Body of pancreas (tissue), 4 donors: ENCODE data around the gene PLA2G4E. TPM values are rescaled to one million over a fixed set of nuclear protein-coding genes. Genes with fewer than 3 reads are reported as not detected.

Experiments used
- ATAC-seq: fragments of 150-250 bp; one replicate; pipeline ENCODE4 v1.9.1; 2016
- DNase-seq, 4 donors: peaks; one replicate each; pipeline ENCODE4 v3.0.0-alpha.2; 2019
- H3K27ac ChIP-seq, 4 donors: fragments of 200-600 bp; sonication (generic); 1 replicate in 3 of 4; 2 replicates in 1 of 4; pipeline versions ENCODE4 v1.5.1 to v1.6.1; 2016 to 2019; ENCODE audit warnings: mild to moderate bottlenecking in 1 of 4, mixed read lengths in 1 of 4, moderate library complexity in 1 of 4
- H3K27me3 ChIP-seq, 2 donors: fragments of 200-600 bp; sonication (generic); one replicate each; pipeline ENCODE4 v1.6.0; 2016; ENCODE audit warnings: mild to moderate bottlenecking in 1 of 2
- H3K36me3 ChIP-seq, 2 donors: fragments of 200-600 bp; sonication (generic); replicated peaks in 1 of 2; 2 replicates each; pipeline ENCODE4 v1.5.1; 2016; ENCODE audit warnings: low read depth in 2 of 2; ENCODE audit not compliant: insufficient read depth in 1 of 2
- H3K4me1 ChIP-seq: fragments of 200-600 bp; sonication (generic); one replicate; pipeline ENCODE4 v1.6.0; 2016
- H3K4me3 ChIP-seq, 2 donors: fragments of 200-600 bp; sonication (generic); 1 replicate in 1 of 2; 2 replicates in 1 of 2; pipeline ENCODE4 v1.5.1; 2016 to 2019
- H3K9me3 ChIP-seq, 3 donors: fragments of 200-600 bp; sonication (generic); 1 replicate in 2 of 3; 2 replicates in 1 of 3; pipeline ENCODE4 v1.5.1; 2016
- POLR2A ChIP-seq, 3 donors: fragments of 450-650 bp; IDR thresholded peaks; one replicate each; pipeline ENCODE4 v1.6.1; 2016; ENCODE audit warnings: antibody characterized with exemption in 3 of 3, mild to moderate bottlenecking in 2 of 3
- WGBS, 2 donors: methylation state at CpG; one replicate each; pipeline ENCODE4 v1.1.5; 2017; 5-methylcytosine and 5-hydroxymethylcytosine counted together
- intact Hi-C: fragments of 100-400 bp; cut with DNase I; formaldehyde crosslinking; loops from one replicate; pipeline ENCODE4 v1.15.1; 2023
- total RNA-seq, 2 donors: library from RNA; depleted of rRNA; stranded (reverse); fragments of >200 nt; gene quantifications; one replicate each; pipeline ENCODE4 v1.1.0, GENCODE V29; 2016
- TF ChIP-seq, protein P1 (sequence below), 7 experiments: fragments of 450-650 bp in 4 of 7; fragments of 200-600 bp in 3 of 7; sonication (generic) in 3 of 7; IDR thresholded peaks; one replicate each; pipeline ENCODE4 v1.5.1; 2016 to 2019; ENCODE audit warnings: antibody characterized with exemption in 7 of 7

Gene PLA2G4E
- total RNA-seq, 2 donors from 2014 or later, result not detected

DNA sequence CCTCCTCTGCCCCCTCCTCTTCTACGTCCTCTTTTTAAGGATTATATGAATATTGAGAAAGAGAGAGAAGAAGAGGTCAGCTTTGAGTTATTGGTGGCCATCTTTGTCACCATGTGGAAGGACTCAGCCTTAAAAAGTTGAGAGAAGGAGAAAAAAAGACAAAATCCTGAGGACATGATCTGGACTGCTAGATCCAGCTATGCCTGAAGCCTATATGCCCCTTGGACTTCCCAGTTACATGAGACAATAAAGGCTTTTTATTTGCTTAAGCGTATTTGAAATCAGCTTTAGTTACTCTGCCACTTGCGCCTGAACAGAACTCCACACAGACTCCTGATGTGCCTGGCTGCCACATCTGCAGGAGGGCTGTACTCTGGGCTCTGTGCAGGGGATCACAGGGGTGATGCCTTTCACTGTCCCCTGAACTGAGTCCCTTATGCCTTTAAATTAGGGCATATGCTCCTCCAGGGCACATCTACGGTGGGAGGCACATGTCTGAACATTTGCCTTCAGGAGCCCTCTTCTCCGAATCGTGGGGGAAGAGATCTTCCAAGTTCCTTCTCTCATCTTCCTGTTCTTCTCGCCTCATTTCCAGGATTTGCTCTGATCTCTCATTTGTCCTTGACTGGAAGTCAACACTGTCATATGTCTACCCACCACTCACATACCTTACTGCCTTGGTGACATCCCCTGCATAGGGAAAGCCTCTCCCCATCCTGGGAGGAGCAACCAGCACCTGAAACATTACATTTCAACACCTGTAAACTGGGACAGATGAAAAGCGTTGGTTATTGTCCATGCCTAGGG, 14.0 kb upstream of the PLA2G4E start:
- H3K27me3 ChIP-seq, result no peaks in the 10 kb centered on the region
- TF ChIP-seq, protein P1, sequence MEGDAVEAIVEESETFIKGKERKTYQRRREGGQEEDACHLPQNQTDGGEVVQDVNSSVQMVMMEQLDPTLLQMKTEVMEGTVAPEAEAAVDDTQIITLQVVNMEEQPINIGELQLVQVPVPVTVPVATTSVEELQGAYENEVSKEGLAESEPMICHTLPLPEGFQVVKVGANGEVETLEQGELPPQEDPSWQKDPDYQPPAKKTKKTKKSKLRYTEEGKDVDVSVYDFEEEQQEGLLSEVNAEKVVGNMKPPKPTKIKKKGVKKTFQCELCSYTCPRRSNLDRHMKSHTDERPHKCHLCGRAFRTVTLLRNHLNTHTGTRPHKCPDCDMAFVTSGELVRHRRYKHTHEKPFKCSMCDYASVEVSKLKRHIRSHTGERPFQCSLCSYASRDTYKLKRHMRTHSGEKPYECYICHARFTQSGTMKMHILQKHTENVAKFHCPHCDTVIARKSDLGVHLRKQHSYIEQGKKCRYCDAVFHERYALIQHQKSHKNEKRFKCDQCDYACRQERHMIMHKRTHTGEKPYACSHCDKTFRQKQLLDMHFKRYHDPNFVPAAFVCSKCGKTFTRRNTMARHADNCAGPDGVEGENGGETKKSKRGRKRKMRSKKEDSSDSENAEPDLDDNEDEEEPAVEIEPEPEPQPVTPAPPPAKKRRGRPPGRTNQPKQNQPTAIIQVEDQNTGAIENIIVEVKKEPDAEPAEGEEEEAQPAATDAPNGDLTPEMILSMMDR (IDR thresholded peaks at IDR 0.05), result no peak
- TF ChIP-seq POLR2A (IDR thresholded peaks at IDR 0.05), result no peak
- no peak for ATAC-seq

DNA sequence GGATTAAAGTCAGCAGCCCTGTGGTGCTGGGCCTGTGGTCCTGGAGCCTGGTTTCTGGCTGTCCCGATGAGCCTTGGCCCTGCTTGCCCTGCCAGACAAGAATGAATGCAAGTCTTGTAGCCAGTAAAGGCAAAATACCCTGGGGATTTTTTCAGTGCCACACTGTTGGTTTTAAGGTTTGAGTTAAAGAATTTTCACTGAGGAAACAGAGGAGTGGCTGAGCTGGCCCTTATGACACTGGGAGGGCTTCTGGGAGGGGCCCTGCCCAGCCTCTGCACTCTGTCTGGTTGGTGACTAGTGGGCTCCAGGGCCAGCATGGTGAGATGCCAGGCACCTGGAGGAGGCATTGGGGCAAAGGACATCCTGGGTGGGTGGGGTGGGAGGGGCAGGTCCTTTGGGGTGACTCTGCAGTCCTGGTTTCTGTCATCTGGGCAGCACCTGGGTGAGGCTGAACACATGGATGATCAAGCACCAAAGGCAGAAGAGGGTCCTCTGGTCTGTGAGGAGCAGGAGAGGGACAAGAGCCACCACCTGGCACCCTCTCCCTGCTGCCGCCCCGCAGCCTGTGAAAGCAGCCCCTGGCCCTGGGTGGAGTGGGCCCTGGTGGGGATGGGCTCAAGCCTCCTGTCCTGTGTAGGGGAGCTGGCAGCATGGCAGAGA, 12.5 kb upstream of the PLA2G4E start:
- H3K4me1 ChIP-seq, result no peaks in the 10 kb centered on the region
- ATAC-seq, result no peak
- no peak overlapping the region for H3K27ac ChIP-seq

More for the DNA sequence above, 14.0 kb upstream of the PLA2G4E start:
- intact Hi-C loops, result no loop called here
- Histone ChIP-seq H3K9me3 (no peaks in the 10 kb centered on the region), H3K27ac (no peak overlapping the region), H3K4me1 (no peaks in the 10 kb centered on the region), H3K36me3 (no peaks in the 10 kb centered on the region), H3K4me3 (no peak overlapping the region)
- no peak for DNase-seq
- WGBS, 2 donors, result 72 to 81% methylated on average over 8 of the region's 8 CpGs

DNA sequence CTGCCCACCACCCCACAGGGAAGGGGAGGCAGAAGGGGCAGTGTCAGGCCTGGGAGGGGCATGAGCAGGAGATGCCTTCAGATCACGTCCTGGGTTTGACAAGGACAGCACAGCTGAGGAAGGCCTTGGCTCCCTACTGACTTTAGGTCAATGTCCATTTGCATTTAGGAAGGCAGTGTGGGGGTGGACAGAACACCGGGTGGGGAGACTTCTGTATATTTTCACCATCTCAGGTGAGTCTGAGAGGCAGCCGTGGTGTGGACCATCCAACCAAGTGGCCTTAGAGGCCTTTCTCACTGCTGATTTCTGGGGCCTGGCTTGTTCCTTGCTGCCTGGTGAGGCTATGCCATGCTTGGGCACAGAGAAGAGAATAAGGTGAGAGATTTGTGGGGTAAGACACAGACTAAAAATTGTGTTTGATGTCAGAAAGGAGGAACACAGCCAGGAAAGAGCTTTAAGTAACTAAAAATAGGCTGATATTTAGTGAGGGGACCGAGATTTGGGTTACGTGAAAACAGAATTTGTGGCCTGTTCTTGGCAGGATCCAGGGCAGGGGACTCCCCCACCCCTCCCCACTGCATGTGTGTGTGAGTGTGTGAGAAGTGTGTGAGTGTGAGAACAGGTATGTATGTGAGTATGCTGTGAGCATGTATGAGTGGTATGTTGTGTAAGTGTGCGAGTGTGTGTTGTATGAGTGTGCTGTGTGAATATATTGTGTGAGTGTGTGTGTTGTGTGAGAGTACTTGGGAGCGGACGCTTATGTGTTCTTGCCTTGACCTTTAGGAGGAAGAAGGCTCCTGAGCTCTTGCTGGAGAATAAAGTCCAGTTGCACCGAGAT, 11.8 kb upstream of the PLA2G4E start:
- intact Hi-C loops, result no loop called here
- TF ChIP-seq, protein P1 (IDR thresholded peaks at IDR 0.05), result no peak
- TF ChIP-seq POLR2A (IDR thresholded peaks at IDR 0.05), result no peak
- H3K9me3 ChIP-seq, result no peaks in the 10 kb centered on the region
- H3K4me3 ChIP-seq, result no peak overlapping the region
- 88 to 90% methylated on average over 9 of the region's 9 CpGs for WGBS, 2 donors
- H3K36me3 ChIP-seq, result no peaks in the 10 kb centered on the region
- no peak for ATAC-seq
- no peak overlapping the region for H3K27ac ChIP-seq
- no peaks in the 10 kb centered on the region for H3K4me1 ChIP-seq
- no peak for DNase-seq
- H3K27me3 ChIP-seq, result no peaks in the 10 kb centered on the region

More for the DNA sequence above, 12.5 kb upstream of the PLA2G4E start:
- no peaks in the 10 kb centered on the region for H3K36me3 ChIP-seq
- no peak overlapping the region for H3K4me3 ChIP-seq
- intact Hi-C loops, result no loop called here
- no peak for DNase-seq
- no peaks in the 10 kb centered on the region for H3K9me3 ChIP-seq
- no peaks in the 10 kb centered on the region for H3K27me3 ChIP-seq
- TF ChIP-seq, protein P1 (IDR thresholded peaks at IDR 0.05), result no peak
- no peak for TF ChIP-seq POLR2A (IDR thresholded peaks at IDR 0.05)
- whole genome bisulfite sequencing, 2 donors, result 97 to 100% methylated on average over 1 to 3 of the region's 3 CpGs

DNA sequence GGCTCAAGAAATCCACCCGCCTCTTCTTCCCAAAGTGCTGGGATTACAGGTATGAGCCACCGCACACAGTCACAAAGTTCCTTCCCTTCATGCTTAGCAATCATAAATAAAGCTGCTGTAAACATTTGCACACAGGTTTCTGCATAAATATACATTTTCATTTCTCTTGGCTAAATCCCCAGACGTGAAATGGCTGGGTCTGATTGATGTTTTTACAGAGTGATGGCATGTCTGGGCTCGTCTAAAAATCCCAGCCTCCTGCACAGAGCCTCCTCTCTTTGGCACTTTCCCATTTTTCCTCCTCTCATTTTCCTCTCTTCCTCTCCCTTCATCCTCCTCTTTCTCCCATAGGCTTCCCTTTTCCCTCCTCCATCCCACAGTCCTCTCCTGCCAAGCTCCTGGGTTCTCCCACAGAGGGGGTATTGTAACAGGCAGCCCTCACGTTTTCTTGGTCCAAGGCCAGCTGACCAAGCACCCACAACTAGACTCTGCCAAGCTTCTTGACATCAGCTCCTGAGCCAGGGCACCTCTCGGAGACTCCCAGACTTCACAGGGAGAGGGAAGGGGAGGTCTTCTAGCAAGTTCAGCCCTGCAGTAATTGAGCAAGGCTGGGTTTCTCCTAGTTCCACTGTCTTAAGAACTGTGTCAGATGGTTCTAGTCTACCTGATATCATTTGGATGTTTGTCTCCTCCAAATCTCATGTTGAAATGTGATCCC, 10.5 kb upstream of the PLA2G4E start:
- Histone ChIP-seq H3K27me3 (no peaks in the 10 kb centered on the region), H3K36me3 (no peaks in the 10 kb centered on the region), H3K9me3 (no peaks in the 10 kb centered on the region), H3K4me1 (no peaks in the 10 kb centered on the region), H3K27ac (no peak overlapping the region), H3K4me3 (no peak overlapping the region)
- WGBS, 2 donors, result 65 to 69% methylated on average over 6 of the region's 6 CpGs
- ATAC-seq, result no peak
- TF ChIP-seq, protein P1 (IDR thresholded peaks at IDR 0.05), result no peak
- TF ChIP-seq POLR2A (IDR thresholded peaks at IDR 0.05), result no peak
- DNase-seq, result no peak
- intact Hi-C loops, result no loop called here
